Transverse colon (tissue), 4 donors: ENCODE data around the gene FILIP1L.

Source experiments
- EP300 ChIP-seq: sonication (generic); formaldehyde crosslinking; IDR thresholded peaks from one replicate; pipeline ENCODE4 v1.6.1; 2017; ENCODE audit warnings: antibody characterized with exemption, low read depth
- POLR2A ChIP-seq: fragments of 450-650 bp; IDR thresholded peaks from one replicate; pipeline ENCODE4 v1.6.1; 2016; ENCODE audit warnings: antibody characterized with exemption, mild to moderate bottlenecking, moderate library complexity
- POLR2AphosphoS5 ChIP-seq, 3 donors: sonication (generic); formaldehyde crosslinking; IDR thresholded peaks; one replicate each; pipeline ENCODE4 v1.6.1; 2016; ENCODE audit warnings: antibody characterized with exemption in 3 of 3
- TF ChIP-seq, protein P1 (sequence below), 5 experiments: fragments of 200-600 bp in 3 of 5; fragments of 450-650 bp in 2 of 5; sonication (generic) in 3 of 5; IDR thresholded peaks; 1 replicate in 2 of 5; 2 replicates in 3 of 5; pipeline ENCODE4 v1.5.1; 2016 to 2017; ENCODE audit warnings: antibody characterized with exemption in 5 of 5, inconsistent platforms in 3 of 5, mild to moderate bottlenecking in 2 of 5, moderate library complexity in 1 of 5

DNA sequence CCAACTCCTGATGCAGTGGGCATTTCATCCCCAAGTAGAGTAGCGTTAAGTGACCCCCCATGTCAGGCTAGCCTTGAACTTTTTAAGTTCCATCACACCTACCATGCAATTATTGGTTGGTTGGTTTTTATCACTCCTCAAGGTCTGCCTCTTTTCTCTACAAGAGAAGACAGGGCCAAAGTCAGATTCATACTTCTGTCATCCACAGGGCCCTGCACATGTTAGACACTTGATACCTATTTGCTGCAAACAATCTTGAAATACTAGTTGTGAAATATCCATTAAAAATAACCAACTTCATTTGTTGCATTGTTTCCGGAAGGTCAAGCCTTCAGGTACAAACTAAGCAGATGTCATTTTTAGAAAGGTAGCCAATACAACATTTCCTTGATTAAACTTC lies 295.5 kb downstream of the FILIP1L start:
- no peak for TF ChIP-seq POLR2A
- TF ChIP-seq, protein P1, sequence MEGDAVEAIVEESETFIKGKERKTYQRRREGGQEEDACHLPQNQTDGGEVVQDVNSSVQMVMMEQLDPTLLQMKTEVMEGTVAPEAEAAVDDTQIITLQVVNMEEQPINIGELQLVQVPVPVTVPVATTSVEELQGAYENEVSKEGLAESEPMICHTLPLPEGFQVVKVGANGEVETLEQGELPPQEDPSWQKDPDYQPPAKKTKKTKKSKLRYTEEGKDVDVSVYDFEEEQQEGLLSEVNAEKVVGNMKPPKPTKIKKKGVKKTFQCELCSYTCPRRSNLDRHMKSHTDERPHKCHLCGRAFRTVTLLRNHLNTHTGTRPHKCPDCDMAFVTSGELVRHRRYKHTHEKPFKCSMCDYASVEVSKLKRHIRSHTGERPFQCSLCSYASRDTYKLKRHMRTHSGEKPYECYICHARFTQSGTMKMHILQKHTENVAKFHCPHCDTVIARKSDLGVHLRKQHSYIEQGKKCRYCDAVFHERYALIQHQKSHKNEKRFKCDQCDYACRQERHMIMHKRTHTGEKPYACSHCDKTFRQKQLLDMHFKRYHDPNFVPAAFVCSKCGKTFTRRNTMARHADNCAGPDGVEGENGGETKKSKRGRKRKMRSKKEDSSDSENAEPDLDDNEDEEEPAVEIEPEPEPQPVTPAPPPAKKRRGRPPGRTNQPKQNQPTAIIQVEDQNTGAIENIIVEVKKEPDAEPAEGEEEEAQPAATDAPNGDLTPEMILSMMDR (IDR thresholded peaks at IDR 0.05) = no peak
- TF ChIP-seq EP300 = no peak
- TF ChIP-seq POLR2AphosphoS5 (IDR thresholded peaks at IDR 0.05) = no peak
